GM18519 (cell line): ENCODE data around the gene PHF24.
"Not testable (repeated sequence)": the region's sequence is repeated elsewhere in the genome, so short reads cannot be mapped to it uniquely, and the experiment has no call there.

ENCODE experiments used
- ATAC-seq: cut with Tn5 transposase; IDR thresholded peaks from one replicate; pipeline ENCODE4 v1.9.1; 2021; ENCODE audit warnings: mild to moderate bottlenecking, moderate library complexity; ENCODE audit not compliant: unreplicated experiment, low FRiP score

PHF24 gene

DNA sequence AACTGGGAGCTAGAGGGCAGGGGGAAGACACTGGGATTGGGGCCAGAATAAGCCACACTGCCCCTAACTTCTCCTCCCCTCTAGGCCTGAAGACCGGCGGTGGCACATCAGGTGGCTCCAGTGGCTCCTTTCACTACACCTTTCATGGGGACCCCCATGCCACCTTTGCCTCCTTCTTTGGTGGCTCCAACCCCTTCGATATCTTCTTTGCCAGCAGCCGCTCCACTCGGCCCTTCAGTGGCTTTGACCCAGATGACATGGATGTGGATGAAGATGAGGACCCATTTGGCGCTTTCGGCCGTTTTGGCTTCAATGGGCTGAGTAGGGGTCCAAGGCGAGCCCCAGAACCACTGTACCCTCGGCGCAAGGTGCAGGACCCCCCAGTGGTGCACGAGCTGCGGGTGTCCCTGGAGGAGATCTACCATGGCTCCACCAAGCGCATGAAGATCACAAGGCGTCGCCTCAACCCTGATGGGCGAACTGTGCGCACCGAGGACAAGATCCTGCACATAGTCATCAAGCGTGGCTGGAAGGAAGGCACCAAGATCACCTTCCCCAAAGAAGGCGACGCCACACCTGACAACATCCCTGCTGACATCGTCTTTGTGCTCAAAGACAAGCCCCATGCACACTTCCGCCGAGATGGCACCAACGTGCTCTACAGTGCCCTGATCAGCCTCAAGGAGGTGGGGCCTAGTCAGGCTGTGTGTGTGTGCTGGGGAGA, 38.3 kb downstream of the PHF24 start:
- no peak for ATAC-seq

DNA sequence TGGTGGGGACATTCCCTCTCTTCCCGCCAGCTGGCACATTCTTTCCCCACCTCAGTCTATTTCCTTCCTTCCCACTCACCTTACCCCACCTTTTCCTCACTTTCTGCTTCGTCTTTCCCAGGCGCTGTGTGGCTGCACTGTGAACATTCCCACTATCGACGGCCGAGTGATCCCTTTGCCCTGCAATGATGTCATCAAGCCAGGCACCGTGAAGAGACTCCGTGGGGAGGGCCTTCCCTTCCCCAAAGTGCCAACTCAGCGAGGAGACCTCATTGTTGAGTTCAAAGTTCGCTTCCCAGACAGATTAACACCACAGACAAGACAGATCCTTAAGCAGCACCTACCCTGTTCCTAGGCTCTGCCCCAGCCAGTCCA, 38.8 kb downstream of the PHF24 start:
- ATAC-seq = no peak

DNA sequence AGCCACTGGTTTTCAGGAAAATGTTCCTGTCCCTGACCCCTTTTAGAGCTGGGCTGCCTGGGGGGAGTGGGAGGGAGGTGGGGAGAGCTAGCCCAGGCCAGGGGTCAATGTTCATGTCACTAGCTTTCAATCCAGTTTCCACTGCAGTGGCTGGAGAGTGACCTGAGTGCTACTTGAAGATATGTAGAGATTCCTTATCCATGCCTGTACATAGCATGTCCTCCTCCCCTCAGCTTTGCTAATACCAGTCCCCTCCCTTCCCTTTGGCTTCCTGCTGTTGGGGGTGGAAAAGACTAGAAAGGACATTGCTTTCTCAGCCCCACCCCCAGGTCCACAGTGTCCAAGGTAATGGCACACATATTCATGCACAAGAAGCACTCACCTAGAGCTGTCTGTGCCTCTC, 39.3 kb downstream of the PHF24 start:
- ATAC-seq = no peak

DNA sequence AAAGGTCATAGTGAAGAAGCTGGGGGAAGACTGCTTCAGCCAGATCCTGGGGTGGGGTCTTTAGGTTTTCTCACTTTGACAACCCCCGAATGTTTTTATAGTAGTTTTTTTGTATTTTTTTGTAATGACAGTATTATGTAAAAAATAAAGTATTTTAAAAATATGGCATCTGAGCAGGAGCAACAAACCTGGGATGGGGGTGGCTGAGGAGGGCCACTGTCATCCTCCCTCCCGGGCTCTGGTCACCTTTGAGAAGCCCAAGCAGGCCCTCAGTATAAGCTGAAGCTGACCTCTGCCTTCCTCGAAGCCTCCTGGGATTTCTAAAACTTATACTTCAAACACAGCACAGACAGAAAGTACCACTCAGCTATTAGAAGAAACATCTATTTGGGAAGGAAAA, 40.2 kb downstream of the PHF24 start:
- no peak for ATAC-seq

DNA sequence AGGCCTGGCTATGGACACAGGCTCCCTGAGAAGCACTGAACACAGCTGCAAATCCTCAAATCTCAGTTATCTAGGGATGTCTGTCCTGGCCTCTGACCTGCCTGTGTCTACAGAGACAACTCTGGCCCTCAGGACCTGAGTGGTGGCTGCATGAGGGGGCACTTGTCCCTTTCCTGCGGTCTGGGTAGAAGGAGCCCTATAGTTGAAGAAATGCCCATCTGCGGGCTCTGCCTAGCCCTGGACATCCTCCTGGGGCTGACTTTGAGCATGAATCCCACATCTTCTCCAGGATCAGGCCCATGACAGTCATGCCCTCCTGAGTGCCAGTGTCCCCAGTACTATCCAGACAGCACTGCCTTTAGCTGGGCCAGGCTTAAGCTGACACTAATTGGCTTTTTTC, 41.5 kb downstream of the PHF24 start:
- no peak for ATAC-seq

DNA sequence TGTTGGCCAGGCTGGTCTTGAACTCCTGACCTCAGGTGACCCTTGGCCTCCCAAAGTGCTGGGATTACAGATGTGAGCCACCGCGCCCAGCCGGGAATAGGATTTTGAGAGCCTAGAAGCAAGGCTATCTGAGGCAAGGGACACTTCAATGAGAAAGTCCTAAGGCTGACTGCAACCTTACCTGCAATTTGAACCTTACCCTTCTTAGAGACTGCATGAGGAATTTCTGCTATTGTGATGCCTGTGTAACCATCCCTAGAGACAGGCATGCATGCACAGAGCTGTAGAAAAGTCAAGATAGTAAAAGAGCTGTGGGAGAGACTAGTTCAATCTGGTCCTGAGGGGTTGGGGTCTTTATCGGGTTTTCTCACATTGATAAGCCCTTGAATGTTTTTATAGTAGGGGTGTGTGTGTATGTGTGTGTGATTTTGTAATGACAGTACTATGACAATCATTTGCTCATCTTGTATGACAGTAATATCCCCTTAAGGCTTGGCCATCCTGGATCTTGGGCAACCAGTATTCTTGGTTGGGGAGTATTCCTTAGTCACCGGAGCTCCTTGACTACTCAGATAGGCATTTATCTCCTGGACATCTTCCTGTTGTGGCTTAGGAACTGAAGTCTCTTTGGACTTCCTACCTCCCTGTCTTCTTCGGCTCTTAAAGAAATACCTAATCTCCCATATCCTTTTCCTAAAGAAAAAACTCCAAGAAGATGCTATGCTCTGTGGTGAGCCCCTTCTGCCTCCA, 42.6 kb downstream of the PHF24 start:
- ATAC-seq = no peak

DNA sequence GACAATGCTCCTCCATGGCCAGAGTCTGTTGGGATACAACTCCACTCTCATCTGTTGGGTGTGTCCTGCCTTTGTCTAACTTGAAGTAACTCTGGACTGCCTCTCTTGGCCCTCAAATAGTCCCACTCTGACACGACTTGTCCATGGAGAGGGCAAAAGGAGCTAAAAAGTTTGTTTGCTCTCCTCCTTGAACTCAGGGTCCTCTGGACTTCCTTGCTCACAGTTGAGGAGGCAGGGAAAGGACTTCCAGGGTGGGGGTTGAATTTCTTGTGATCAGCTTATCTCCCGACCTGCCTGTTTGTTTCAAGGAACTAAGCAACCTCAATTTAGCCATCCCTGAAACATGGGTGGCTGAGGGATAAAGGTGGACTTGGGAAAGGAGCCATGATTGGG, 43.2 kb downstream of the PHF24 start:
- no peak for ATAC-seq

DNA sequence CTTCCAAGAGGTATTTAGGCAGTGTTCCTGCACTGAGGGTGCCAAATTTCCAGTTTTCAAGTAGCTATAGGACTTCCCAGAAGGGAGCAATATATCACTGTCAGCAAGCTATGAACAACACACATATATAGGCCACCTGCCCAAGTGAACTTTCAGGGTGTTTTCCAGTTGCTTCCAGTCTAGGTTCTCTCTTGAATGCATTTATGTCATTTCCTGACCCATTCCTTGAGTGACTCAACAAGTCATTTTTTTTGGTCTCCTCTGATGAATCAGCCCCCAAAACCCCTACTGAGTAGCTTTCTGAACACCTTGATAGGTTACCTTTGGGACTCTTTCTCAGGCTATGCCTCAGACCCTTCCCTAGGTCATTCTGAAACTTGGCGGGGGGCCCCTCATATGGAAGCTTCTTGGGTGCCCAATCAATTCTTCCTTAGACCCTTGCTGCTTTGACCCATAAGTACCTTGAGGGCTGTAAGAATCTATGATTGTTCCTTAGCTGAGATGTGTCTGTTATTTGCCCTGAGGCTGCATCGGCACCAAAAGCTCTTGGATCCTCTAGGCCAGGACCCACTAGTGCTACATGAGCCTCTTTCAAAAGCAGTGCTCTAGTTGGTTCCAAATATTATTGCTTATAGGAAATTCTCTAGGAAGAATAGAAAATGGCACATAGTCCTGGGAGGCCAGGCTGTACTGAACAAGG, 43.9 kb downstream of the PHF24 start:
- ATAC-seq = no peak

DNA sequence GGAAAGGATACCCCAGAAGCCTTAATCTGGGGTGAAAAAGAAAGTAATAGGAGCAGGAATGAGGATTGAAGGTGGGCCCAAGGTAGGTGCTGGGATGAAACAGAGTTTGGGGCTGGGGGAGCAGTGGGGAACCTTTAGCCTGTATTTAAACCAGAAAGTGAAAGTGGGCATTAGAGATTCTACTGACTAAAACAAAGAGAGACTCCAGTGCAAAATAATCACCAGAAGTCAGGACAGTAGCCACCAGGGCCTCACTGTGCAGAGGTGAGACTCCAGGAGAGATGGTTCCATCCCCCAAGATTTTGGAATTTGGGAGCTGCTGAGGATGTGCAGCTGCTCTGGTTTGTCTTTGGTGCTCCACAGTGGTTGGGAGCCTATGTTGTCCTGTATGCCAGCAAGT, 44.5 kb downstream of the PHF24 start:
- no peak for ATAC-seq

DNA sequence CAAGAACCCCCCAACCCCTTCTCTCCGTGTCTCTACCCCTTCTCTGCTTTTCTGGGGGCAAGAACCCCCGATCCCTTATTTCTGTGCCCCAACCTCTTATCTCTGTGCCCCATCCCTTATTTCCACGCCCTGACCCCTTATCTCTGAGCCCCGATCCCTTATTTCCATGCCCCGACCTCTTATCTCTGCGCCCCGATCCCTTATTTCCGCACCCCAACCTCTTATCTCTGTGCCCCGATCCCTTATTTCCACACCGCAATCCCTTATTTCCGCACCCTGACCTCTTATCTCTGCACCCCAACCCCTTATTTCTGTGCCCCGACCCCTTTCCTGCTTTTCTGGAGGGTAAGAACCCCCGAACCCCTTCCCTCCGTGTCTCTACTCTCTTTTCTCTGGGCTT, 46.2 kb downstream of the PHF24 start:
- ATAC-seq = not testable (repeated sequence)

DNA sequence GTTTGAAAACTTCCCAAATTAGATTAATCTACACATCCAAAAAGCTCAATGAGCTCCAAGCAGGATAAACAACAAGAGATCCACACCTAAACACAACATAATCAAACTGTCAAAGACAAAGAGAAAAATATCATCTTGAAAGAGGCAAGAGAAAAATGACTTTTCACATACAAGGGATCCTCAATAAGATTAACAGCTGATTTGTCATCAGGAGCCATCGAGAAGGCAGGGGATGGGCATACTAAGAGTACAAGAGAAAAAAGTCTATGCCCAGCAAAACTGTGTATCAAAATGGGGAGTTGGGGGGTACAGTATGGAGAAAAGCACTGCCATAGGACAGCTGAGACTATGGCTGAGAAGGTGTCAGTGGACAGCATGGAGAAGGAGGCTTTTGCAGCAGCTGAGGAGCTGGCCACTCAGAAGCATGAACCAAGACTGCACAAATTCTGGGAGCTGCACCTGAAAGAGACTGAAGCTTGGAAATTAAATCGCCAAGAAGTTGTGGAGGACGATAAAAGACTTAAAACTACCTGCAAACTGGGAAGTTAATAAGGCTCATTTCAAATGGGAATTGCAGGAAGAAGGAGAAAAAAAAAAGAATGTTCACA, 52.4 kb downstream of the PHF24 start:
- no peak for ATAC-seq

DNA sequence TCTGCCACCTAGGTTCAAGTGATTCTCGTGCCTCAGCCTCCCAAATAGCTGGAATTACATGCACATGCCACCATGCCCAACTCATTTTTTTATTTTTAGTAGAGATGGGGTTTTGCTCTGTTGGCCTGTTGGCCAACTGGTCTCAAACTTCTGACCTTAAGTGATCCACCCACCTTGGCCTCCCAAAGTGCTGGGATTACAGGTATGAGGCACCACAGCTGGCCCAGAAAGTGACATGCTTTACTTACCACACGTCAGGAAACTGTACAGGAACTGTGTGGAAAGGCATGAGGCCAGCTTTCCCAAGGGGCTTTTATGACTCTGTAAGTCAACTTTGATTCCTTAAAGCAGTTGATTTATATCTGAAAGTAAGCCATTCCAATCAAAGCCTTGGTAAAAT, 56.4 kb downstream of the PHF24 start:
- ATAC-seq = no peak

DNA sequence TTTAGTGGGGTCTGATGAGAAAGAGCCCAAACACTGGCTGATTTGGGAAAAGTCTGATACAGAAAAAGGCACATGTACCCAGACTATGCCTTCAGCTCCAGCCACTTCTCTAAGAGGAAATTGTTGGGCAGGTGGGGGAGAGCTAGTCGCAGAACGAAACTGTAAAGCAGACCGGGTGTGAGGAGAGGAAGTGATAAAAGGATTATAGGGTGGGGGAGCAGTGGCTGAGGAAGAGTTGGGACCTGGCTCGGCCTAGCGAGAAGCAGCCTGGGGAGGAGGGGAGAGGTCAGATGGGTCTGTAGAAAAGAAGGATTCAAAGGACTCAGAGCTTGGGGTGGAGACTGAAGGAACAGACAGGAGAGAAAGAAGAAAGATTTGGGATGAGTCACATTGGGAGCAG, 65.4 kb downstream of the PHF24 start:
- not testable (repeated sequence) for ATAC-seq

DNA sequence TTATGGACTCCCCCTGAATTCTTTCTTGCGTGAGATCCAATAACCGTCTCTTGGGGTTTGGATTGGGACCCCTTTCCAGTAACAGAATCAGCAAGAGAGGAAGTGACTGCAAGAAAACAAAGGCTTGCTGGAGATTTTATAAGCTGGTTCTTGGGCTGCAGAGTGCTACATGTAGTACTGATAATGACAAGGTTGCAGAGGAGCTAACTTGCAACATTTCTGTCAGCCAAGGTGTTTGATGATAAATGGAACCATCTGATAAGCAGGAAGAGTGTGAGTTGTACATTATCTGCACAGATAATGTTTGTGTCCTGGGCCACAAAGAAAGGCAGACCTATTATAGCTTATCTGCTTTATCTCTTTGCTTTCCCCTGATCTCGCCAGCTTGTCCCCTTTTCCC, 68.6 kb downstream of the PHF24 start:
- ATAC-seq = no peak

DNA sequence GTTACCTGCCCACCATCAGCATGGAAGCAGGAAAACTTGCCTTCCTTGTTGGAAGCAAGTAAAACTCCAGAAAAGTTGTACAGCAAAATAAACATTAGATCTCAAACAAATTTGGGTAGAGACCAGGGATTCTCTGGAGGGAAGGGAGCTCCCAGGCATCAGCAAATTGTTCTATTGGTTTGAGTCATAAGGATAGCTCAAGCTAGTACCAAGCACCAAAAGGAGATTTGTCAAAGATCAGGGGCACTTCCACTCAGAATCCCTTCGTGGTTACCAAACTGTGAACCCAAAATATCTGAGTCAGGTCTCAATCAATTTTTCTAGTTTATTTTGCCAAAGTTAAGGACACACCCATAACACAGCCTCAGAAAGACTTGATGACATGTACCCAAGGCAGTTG, 69.3 kb downstream of the PHF24 start:
- no peak for ATAC-seq

DNA sequence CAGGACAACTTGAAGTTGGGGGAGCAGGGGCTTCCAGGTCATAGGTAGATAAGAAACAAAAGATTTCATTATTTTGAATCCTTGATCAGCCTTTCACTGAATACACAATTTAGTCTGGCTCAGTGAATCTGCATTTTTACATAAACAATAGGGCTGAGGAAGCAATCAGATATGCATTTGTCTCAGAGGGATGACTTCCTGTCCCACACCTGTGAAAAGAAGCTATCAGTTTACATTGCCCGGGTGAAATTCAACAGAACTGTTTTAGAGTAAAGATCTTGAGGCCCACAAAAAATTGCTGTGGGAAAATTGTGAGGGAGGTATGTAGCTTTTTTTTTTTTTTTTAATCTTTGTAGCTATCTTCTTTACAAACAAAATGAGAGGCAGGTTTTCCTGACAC, 69.8 kb downstream of the PHF24 start:
- no peak for ATAC-seq

DNA sequence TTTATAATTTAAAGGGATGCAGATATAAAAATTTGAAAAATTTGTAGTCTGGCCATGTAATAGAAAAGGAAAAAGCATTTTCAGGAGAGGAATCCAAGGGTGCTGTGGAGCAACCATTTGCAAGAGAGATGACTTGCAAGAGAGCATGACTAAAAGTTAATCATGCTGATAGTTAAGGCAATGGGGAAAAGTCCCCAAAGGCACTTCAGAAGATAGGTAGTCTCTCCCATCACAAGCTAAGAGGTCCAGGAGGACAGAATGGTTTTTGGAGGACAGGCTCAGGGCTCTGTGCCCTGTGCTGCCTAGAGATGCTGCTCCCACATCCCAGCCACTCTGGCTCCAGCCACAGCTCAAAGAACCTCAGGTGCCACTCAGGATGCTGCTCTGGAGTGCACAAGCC, 70.3 kb downstream of the PHF24 start:
- no peak for ATAC-seq

DNA sequence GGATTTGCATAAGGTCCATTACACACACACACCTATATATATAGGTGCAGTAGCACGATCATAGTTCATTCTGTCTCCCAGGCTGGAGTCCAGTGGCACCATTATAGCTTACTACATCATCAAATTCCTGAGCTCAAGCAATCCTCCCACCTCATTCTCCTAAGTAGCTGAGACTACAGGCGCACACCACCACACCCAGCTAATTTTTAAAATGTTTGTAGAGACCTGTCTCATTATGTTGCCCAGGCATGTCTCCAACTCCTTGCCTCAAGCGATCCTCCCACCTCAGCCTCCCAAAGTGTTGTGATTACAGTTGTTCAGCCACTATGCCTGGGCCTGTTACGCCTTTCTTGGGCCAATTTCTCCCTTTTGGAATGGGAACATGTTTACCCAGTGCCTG, 71.2 kb downstream of the PHF24 start:
- ATAC-seq = no peak

DNA sequence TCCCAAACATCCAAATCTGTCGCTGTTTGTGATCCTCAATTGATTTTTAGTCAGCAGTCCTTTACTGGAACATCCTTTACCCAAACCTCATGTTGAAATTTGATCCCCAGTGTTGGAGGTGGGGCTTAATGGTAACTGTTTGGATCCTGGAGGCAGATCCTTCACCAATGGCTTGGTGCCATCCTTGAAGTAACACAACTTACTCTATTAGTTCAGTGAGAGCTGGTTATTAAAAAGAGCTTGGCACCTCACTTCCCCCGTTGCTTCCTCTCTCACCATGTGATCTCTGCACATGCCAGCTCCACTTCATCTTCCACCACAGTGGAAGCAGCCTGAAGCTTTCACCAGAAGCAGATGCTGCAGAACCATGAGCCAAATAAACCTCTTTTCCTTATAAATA, 71.8 kb downstream of the PHF24 start:
- no peak for ATAC-seq
